ENCODE data around the gene KCNQ1.

The KCNQ1 gene

DNA sequence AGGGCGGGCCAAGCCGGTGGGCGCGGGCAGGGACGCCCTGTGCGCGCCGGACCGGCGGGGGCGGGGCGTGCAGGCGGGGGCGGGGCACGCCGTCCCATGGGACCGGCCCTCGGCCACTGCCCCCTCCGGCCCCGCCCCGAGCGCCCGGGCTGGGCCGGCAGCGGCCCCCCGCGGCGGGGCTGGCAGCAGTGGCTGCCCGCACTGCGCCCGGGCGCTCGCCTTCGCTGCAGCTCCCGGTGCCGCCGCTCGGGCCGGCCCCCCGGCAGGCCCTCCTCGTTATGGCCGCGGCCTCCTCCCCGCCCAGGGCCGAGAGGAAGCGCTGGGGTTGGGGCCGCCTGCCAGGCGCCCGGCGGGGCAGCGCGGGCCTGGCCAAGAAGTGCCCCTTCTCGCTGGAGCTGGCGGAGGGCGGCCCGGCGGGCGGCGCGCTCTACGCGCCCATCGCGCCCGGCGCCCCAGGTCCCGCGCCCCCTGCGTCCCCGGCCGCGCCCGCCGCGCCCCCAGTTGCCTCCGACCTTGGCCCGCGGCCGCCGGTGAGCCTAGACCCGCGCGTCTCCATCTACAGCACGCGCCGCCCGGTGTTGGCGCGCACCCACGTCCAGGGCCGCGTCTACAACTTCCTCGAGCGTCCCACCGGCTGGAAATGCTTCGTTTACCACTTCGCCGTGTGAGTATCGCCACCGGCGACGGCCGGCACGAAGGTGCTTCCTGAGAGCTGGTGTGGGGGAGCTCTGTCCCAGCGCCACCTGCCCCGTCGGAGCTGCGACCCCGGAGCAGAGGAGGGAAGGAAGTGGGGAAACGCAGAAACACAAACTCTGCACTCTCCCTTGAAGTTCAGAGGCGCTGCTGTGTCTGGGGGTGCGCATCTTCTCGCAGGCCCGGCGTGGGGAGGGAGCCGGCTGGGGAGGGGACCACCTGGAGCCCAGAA, at the start of gene KCNQ1:
TSS of gene KCNQ1 (plus strand) at position 188 of the 925 bp plus-strand sequence. CDS start at position 279, 91 bp downstream.
- no peak for DNase-seq (ENCODE audit: low read depth, low spot score)

DNA sequence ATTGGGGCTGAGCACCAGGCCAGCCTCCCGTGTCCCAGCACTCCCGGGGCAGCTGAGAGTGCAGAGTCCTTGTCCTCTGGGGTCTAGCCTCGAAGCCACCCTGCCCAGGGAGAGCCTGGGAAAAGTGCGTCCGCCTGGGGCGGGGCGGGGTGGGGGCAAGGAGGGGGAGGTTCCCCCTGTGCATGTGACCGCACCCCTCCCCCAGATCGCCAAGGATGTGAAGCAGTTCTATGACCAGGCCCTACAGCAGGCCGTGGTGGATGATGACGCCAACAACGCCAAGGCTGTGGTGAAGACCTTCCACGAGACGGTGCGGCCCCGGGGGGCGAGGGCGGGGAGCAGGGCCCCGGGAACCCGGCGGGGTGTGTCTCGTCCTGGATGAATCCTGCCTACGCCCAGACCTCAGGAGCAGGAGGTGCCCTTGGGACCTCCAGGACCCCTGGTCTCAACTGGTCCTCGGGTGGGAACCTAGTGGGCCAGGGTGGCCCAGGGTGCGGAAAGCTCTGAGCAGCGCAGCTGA, 49.5 kb upstream of the KCNQ1 start:
- no peak for DNase-seq (ENCODE audit: low read depth, low spot score)

DNA sequence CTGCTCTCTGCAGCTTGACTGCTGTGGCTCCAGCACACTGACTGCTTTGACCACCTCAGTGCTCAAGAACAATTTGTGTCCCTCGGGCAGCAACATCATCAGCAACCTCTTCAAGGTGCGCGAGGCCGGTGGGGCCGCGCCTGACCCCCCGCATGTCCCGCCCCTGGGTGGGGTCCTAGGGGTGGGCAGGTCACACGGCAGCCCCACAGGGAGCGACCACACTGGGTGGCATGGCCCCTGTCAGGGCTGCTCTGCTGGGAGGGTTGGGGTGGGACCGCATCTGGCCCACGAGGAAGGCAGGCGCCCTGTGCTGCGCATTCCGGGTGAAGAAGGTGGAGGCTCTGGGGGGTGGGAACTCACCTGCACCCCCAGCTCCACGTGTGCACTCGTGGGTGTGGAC, 49.0 kb upstream of the KCNQ1 start:
- no peak for DNase-seq (ENCODE audit: low read depth, low spot score)

DNA sequence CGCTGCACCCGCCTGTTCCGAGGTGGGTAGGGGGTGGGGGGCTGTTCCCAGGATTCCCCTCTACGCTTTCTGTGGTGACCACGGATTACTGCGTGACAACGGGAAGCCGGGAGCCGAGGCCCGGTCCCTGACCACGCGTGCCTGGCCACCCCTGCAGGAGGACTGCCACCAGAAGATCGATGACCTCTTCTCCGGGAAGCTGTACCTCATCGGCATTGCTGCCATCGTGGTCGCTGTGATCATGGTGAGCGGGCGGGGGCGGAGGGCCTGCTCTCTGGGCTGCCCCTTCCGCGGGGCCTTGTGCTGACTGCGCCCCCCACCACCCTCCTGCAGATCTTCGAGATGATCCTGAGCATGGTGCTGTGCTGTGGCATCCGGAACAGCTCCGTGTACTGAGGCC, 48.3 kb upstream of the KCNQ1 start:
- DNase-seq (ENCODE audit: low read depth, low spot score): no peak

GRCh38 chr11:2397005-2397404, 47.8 kb upstream of the KCNQ1 start:
- no peak for DNase-seq (ENCODE audit: low read depth, low spot score)

- DNase-seq (ENCODE audit: low read depth, low spot score): no peak
These were observed 46.0 kb upstream of the KCNQ1 start for GRCh38 chr11:2398664-2399355.

DNA sequence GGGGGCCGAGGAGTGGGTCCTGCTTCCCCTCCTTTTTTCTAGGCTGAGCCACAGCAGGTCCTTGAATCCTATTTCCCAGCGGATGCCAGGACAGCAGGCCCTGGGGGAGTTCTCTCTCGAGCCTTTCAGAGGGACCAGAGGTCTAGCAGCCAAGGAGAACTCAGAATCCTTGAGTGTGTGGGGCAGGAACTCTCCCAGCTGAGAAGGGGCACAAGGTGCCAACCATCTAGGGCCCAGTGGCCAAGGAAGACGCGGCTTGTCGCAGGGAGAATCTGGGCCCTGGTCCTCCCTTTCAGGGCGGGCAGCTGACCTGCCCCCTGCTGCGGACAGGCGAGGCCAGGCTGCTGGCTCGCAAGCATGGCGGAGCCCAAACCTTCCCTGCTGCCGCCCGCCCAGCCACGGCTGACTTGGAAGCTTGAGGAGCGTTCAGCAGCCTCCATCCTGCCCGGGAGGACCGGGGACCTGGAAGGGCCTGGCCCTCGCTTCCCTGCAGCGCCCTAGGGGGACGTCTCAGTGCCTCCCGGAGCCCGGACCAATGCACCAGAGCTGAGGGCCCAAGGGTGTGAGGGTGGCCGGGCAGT, 45.2 kb upstream of the KCNQ1 start:
- DNase-seq (ENCODE audit: low read depth, low spot score): no peak

DNA sequence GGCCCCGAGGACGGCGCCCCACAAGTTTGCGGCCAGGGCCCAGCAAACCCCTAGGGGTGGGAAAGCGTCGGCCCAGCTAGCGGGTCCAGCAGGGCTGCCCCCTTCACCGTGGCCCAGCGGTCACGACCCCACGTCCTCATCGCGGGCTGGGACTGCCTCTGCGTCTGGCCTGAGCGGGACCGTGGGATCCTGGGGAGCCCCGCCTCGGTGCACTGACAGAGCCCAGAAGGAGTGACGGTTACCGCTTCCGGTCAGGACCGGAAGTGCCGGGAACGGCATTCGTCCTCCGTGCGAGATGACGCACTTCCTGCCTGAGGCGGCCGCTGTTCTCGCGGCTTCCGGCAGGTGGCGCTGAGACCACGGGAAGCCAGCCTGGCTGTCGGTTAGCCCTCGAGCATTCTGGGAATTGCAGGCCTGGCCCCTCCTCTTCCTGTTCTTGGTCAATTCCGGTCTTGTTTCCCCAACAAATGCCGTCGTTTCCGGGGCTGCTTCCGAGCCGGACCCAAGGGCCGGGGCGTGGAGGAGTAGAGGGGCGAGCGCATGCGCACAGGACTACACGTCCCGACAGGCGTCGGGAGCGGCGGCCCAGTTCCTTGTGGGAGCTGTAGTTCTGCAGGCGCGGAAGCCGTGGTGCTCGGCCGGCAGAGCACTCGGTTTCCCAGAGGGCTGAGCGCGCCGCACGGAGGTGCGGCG, 44.6 kb upstream of the KCNQ1 start, which contains the start of gene TSSC4:
TSS of gene TSSC4 (plus strand) at position 682 of the 693 bp plus-strand sequence. CDS start 1,884 bp downstream, outside the sequence.
- DNase-seq (ENCODE audit: low read depth, low spot score): peak; percentile 98

- DNase-seq (ENCODE audit: low read depth, low spot score): no peak
These were observed 43.9 kb upstream of the KCNQ1 start for GRCh38 chr11:2400762-2401435.

DNA sequence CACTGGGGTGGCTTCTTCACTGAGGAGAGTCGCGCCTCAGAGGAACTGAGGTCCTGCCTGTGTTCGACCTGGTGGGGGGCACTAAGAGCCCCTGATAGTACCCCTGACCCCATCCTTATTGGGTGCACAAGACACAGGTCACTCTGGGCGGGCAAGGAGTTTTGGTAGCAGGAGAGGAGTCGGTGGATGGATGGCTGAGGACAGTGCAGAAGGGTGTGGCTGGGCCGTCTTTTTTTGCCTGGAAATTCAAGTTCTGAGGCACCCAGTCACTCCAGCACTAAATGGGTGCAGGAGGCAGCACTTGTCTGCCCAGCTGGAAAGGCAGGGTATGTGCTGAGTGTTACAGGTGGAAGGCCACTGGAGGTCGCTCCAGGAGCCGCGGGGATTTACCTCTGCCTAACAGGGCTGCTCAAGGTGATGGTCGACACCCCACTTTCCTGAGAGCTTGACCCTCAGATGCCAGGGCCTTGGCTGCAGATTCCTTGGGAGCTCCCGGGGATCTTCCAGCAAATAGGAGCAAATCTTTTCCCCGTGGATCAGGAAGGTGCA, 43.3 kb upstream of the KCNQ1 start:
- DNase-seq (ENCODE audit: low read depth, low spot score): no peak

- DNase-seq (ENCODE audit: low read depth, low spot score): no peak
These were observed 42.7 kb upstream of the KCNQ1 start for GRCh38 chr11:2402106-2402505.

DNA sequence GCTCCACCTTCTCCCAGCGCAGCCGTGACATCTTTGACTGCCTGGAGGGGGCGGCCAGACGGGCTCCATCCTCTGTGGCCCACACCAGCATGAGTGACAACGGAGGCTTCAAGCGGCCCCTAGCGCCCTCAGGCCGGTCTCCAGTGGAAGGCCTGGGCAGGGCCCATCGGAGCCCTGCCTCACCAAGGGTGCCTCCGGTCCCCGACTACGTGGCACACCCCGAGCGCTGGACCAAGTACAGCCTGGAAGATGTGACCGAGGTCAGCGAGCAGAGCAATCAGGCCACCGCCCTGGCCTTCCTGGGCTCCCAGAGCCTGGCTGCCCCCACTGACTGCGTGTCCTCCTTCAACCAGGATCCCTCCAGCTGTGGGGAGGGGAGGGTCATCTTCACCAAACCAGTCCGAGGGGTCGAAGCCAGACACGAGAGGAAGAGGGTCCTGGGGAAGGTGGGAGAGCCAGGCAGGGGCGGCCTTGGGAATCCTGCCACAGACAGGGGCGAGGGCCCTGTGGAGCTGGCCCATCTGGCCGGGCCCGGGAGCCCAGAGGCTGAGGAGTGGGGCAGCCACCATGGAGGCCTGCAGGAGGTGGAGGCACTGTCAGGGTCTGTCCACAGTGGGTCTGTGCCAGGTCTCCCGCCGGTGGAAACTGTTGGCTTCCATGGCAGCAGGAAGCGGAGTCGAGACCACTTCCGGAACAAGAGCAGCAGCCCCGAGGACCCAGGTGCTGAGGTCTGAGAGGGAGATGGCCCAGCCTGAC, 41.7 kb upstream of the KCNQ1 start:
- no peak for DNase-seq (ENCODE audit: low read depth, low spot score)

DNA sequence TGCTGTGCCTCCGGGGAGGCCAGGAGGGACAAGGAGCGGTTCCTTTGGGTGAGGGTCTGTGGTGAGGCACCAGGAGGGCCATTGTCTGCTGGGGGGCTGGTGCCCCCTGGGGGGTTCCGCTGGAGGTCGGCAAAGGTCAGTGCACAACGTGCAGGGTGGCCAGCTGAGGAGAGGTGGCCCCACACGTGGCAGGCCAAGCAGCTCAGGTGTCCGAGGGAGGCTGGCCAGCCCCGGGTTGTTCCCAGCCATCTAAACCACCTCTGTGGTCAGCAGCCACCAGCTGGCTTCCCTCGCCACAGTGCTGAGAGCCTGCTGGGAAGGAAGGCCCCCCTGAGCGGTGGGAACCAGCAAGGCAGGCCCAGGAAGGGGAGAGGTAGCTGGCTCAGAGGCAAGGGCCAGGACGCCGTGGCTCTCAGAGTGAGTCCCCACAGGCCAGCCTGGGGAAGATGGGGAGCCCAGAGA, 40.0 kb upstream of the KCNQ1 start:
- no peak for DNase-seq (ENCODE audit: low read depth, low spot score)

DNA sequence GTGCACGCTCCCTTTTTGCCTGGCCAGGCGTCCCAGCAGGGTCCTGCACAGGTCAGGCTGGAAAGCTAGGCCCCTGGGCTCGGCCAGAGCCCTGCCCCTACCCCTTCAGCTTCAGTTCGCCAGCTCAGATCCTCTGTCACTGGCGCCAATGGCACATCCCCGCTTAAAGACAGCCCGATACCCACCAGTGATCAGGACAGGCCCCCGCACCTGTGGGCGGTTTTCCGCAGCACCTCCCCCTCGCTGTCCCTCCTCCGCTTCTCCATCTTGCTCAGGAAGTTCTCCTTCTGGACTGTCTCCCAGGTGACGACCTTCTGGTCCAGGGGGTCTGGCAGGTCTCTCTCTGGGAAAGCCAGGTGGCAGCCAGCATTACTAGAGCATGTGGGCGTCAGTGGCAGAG, 38.4 kb upstream of the KCNQ1 start:
- DNase-seq (ENCODE audit: low read depth, low spot score): no peak

GRCh38 chr11:2406878-2407410, 37.9 kb upstream of the KCNQ1 start:
- DNase-seq (ENCODE audit: low read depth, low spot score): no peak

DNA sequence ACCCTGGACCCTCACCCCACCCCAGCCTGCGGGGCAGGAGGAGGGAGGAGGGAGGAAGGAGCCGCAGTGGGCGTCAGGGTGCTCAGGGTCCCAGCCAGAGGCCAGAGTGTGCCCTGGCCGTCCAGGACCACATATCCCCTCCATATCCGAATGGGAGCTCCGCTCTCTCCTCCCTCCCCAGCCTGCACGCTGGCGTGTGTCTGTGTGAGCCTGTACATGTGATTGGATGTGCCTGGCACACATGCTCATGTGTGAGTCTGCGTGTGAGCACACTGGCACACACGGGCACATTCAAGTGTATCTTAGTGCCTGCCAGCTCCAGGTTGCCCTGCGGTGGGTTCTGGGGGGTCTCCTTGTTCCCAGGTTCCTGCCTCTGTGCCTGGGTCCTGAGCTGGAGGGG, 36.1 kb upstream of the KCNQ1 start:
- DNase-seq (ENCODE audit: low read depth, low spot score): no peak

GRCh38 chr11:2409126-2409525, 35.7 kb upstream of the KCNQ1 start:
- DNase-seq (ENCODE audit: low read depth, low spot score): no peak

DNA sequence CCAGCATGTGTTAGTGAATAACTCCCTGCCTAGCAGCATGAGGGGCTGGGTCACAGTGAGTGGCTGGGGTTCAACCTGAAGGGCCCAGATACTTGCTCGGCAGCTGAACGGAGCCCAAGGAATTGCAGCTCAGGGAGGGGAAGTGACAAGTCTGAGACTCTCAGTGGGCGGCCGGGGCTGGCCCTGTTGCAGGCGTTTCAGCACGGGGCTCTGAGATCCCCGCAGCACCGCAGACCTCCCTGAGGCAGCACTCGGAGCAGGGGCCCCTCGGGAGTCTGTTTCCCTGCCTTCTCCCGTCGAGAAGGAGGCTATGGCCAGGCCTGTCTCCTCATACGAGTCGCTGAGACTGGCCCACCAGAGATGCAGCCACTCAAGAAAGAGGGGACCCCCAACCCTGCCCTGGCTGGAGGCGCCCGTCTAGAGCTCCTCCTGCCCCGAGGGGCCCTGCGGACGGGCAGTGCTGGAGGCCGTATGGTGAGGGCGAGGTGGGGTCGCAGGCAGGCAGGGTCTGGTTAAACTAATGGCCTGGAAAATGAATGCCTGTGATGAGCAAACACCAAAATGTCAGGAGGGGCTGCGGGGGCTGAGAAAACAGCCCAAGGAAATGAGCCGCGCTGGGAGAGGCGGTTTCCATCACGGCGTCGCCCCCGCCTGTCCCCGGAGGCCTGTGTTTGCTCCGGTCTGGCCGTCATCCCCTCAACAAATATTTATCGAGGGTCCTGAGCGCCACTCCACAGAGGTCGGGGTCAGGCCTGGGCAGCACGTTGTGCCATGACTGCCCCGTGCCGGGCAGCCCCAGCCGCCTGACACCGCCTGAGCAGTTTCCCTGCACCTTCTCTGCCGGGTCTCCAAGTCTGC, 35.0 kb upstream of the KCNQ1 start:
- no peak for DNase-seq (ENCODE audit: low read depth, low spot score)

DNA sequence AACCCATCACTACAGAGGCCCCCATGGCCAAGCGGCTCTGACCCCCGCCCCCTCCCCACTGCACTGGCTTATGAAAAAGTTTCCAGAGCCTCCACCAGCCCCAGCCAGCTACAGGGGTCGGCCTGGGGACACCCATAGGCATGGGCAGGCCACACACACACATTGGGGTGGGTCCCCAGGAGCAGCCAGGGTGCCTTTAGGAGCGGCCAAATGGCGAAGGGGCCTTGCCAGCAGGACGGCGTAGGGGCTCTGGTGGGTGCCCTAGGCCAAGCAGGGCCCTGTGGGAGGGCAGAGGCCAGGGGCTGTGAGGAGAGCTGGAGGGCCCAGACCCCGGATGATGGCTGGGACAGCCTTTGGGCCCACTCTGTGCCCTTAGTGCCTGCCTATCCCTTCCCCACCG, 34.2 kb upstream of the KCNQ1 start:
- DNase-seq (ENCODE audit: low read depth, low spot score): no peak

Data from iPS DF 19.7 (cell line).